ENCODE results near the gene GPR153.
"Not testable (repeated sequence)": the region's sequence is repeated elsewhere in the genome, so short reads cannot be mapped to it uniquely, and the experiment has no call there.

GPR153 gene

DNA sequence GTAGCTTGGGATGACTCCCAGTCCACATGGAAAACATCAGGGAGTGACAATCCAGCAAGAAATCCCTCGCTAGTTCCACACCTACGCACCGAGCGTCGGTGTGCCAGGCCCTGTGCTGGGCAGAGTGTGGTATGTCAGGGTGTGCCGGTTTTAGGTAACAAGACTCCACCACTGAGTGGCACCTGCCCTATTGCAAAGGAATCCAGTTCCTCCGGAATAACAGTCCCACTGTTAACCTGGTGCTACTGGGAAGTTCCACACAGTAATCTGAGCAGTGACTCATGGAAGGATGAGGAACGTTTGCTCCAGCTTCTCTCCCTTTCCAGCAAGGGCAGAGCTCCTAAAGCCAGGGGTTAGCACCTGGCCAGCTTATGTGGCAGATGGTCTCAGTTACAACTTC is 40.7 kb downstream of the GPR153 start:
- peaks cover 18% of the 10 kb centered on the region for H3K36me3 Mint-ChIP-seq (ENCODE audit: insufficient read depth)
- peaks cover 11% of the 10 kb centered on the region for H3K27me3 Mint-ChIP-seq
- no peaks in the 10 kb centered on the region for H3K9me3 Mint-ChIP-seq
- H3K27ac Mint-ChIP-seq (ENCODE audit: low read depth), result no peak overlapping the region
- H3K4me1 Mint-ChIP-seq, result no peaks in the 10 kb centered on the region
- no peak for DNase-seq (ENCODE audit: low spot score in 2 of 2)
- no peak overlapping the region for H3K4me3 Mint-ChIP-seq
- no peak for ATAC-seq (replicated peaks; ENCODE audit: extremely low read depth, poor library complexity, severe bottlenecking)

DNA sequence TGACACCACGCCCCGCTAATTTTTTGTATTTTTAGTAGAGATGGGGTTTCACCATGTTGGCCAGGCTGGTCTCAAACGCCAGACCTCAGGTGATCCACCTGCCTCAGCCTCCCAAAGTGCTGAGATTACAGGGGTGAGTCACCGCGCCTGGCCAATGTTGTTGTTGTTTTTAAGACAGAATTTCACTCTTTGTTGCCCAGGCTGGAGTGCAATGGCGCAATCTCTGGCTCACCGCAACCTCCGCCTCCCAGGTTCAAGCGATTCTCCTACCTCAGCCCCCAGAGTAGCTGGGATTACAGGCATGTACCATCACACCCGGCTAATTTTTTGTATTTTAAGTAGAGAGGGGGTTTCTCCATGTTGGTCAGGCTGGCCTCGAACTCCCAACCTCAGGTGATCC is 41.3 kb downstream of the GPR153 start:
- DNase-seq (ENCODE audit: low spot score in 2 of 2); H3K4me1 Mint-ChIP-seq; ATAC-seq (replicated peaks; ENCODE audit: extremely low read depth, poor library complexity, severe bottlenecking); H3K4me3 Mint-ChIP-seq; H3K9me3 Mint-ChIP-seq; H3K27ac Mint-ChIP-seq (ENCODE audit: low read depth): not testable (repeated sequence)
- H3K36me3 Mint-ChIP-seq (ENCODE audit: insufficient read depth), result peaks cover 14% of the 10 kb centered on the region
- H3K27me3 Mint-ChIP-seq, result peaks cover 11% of the 10 kb centered on the region

DNA sequence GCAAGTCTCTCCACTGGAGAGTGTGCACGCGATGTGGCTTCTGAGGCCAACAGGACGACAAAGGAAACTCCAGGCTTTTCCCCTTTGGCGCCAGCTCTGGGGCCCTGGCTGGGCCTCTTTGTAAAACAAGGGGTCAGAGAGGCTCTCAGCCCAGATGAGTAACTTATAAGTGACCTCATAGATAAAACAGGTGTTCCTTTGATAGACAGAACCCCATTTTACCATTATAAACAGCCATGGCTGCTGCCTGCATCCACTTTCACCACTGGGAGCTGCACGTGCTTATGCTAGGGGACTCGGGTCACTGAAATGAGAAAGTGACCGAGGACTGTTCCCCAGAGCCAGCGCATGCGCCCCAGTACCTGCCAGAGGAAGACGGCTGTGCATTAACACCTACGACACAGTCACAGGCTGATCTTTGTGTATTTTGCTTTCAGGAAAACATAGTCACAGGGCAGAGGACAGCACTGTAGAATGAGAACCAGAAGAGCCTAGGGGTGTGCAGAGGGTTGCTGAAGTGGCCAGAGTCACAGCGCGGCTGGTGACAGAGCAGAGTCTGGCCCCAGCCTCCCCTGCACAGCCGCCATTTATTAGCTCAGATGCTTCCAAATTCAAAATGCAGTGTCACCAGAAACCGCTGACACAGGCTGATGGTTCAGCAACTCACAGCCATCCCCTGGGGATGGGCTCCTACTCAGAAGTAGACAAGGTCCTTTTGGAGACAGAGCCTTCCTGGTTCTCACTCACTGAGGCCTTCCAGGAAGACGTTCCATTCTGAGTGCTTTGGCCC is 42.3 kb downstream of the GPR153 start:
- peaks cover 9% of the 10 kb centered on the region for H3K36me3 Mint-ChIP-seq (ENCODE audit: insufficient read depth)
- no peak for ATAC-seq (replicated peaks; ENCODE audit: extremely low read depth, poor library complexity, severe bottlenecking)
- no peaks in the 10 kb centered on the region for H3K9me3 Mint-ChIP-seq
- H3K27ac Mint-ChIP-seq (ENCODE audit: low read depth), result no peak overlapping the region
- H3K4me1 Mint-ChIP-seq, result no peaks in the 10 kb centered on the region
- H3K4me3 Mint-ChIP-seq, result no peak overlapping the region
- peaks cover 11% of the 10 kb centered on the region for H3K27me3 Mint-ChIP-seq
- no peak for DNase-seq (ENCODE audit: low spot score in 2 of 2)

DNA sequence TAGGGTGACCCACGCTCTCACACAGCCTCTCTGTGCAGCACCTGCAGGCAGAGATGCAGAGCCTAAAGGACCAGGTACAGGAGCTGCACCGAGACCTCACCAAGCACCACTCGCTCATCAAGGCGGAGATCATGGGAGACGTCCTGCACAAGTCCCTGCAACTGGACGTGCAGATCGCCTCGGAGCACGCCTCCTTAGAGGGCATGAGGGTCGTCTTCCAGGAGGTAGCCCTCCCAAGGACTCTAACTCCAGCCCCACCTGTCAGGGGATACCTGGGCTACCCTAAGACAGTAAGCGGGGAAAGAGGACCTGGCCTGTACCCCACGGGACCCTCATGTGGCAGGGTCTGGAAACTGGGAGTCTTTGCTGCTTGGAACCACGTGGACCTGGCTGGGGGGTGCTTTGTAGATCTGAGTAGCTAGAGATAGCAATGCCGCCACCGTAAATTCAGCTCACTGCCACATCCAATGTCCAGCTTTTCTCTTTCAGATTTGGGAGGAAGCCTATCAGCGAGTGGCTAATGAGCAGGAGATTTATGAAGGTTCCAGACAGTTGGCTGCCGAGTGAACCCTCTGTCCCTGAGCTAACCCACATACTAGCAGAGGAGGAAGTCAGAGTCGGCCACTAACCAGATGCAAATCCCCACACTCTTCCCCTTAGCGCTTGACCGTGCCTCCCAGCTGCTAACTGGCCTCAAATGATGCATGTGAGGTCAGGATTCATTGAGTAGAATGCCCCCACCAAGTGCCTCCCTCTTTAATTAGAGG is 48.5 kb downstream of the GPR153 start:
- Mint-ChIP-seq H3K4me3 (no peak overlapping the region), H3K27ac (ENCODE audit: low read depth) (no peak overlapping the region)

DNA sequence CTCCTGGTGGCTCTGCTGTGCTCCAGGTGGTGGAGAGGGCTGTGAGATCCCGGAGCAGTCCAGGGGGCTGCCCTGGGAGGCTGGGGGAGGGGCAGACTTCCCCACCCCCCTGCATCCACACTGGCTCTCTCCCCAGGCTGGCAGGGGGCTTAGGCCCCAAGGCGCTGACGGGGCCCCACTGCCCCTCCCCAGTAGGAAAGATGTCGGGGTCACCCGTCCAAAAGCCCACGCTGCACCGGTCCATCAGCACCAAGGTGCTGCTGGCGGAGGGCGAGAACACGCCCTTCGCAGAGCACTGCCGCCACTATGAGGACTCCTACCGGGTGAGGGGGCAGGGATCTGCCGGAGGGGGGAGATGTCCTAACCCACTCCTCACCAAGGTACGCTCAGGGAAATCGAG is 49.2 kb downstream of the GPR153 start:
- Mint-ChIP-seq H3K27ac (ENCODE audit: low read depth) (no peak overlapping the region), H3K36me3 (ENCODE audit: insufficient read depth) (no peaks in the 10 kb centered on the region), H3K27me3 (peaks cover 15% of the 10 kb centered on the region), H3K4me3 (no peak overlapping the region), H3K9me3 (no peaks in the 10 kb centered on the region), H3K4me1 (peaks cover 3% of the 10 kb centered on the region)
- ATAC-seq (replicated peaks; ENCODE audit: extremely low read depth, poor library complexity, severe bottlenecking) (no peak), DNase-seq (ENCODE audit: low spot score in 2 of 2) (no peak)

More for the DNA sequence above, 48.5 kb downstream of the GPR153 start:
- H3K27me3 Mint-ChIP-seq, result peaks cover 14% of the 10 kb centered on the region
- no peaks in the 10 kb centered on the region for H3K36me3 Mint-ChIP-seq (ENCODE audit: insufficient read depth)
- ATAC-seq (replicated peaks; ENCODE audit: extremely low read depth, poor library complexity, severe bottlenecking) (no peak), DNase-seq (ENCODE audit: low spot score in 2 of 2) (no peak)
- no peaks in the 10 kb centered on the region for H3K9me3 Mint-ChIP-seq
- no peaks in the 10 kb centered on the region for H3K4me1 Mint-ChIP-seq

DNA sequence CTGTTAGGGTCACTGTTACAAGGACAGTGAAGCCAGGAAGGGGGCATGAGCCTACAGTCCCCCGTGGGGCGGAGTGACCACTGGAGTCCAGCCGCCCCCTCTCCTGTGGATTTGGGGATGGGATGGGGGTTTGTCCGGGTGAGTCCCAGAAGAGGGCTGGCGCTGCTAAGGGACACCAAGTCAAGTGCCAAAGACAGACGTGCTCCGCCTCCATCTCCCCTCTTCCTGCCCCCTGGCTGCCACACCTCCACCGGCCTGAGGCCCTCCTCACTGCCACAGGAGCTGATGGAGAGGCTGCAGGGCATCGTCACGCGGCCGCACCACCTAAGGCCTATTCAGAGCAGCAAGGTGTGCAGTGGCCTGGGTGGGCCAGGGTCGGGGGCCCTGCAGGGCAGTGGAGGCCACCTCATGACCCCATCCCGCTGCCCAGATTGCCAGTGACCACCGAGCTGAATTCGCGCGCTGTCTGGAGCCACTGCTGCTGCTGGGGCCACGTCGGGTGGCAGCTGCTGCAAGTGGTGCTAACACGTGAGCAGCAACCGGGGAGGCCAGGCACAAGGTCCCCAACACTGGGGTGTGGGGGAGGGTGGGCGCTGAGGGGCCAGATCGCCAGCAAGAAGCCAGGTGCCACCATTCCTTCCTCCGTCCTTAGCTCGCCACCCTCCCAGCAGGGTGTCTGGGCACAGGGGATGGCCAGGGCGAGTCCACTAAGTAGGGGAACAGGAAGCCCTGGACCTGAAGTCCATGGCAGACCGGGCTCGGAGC is 50.1 kb downstream of the GPR153 start:
- H3K27ac Mint-ChIP-seq (ENCODE audit: low read depth), result no peak overlapping the region
- DNase-seq (ENCODE audit: low spot score in 2 of 2) (no peak), ATAC-seq (replicated peaks; ENCODE audit: extremely low read depth, poor library complexity, severe bottlenecking) (no peak)
- H3K9me3 Mint-ChIP-seq, result no peaks in the 10 kb centered on the region
- H3K36me3 Mint-ChIP-seq (ENCODE audit: insufficient read depth), result peaks cover 3% of the 10 kb centered on the region
- H3K27me3 Mint-ChIP-seq, result peaks cover 18% of the 10 kb centered on the region
- no peak overlapping the region for H3K4me3 Mint-ChIP-seq
- H3K4me1 Mint-ChIP-seq, result peaks cover 5% of the 10 kb centered on the region

DNA sequence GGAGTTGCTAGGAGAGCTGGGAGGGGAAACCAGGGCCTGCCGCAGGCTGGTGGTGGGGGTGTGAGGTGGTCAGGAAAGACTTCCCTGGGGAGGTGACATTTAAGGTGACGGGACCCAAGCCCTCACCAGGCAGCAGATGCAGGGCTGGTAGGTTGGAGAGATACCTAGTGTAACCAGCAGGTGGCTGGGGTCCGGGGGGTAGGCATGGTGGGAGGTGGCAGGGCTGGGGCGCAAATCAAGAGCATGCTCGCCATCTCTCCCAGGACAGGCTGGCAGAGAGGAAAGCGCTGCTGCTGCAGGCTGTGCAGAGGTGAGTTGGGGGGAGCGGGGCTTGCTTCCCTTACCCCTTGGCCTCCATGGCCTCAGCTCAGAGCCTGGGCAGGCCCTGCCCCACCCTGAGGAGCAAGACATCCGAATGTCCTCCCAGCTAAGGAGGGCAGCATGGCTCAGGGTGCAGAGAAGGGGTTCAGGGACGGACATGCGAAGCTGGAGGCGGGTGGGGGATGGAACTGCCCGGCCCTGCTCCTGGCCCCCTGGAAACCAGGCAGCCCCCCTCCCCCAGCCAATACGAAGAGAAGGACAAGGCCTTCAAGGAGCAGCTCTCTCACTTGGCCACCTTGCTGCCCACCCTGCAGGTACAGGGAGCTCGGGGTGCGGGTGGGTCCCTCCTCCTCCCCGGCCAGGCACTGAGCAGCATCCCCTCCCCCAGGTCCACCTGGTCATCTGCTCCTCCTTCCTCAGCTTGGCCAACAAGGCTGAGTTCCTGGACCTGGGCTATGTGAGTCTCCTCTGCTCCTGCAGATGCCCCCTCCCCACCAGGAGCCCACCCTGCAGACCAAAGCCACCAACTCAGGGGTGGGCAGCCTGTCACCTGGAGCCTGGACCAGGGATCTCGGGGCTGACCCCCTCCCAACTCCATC is 51.0 kb downstream of the GPR153 start:
- peak overlapping the region; percentile 13 for H3K4me3 Mint-ChIP-seq
- peaks cover 5% of the 10 kb centered on the region for H3K4me1 Mint-ChIP-seq
- H3K9me3 Mint-ChIP-seq, result no peaks in the 10 kb centered on the region
- peaks cover 3% of the 10 kb centered on the region for H3K36me3 Mint-ChIP-seq (ENCODE audit: insufficient read depth)
- no peak for DNase-seq (ENCODE audit: low spot score in 2 of 2)
- no peak overlapping the region for H3K27ac Mint-ChIP-seq (ENCODE audit: low read depth)
- ATAC-seq (replicated peaks; ENCODE audit: extremely low read depth, poor library complexity, severe bottlenecking), result no peak
- H3K27me3 Mint-ChIP-seq, result peaks cover 18% of the 10 kb centered on the region

DNA sequence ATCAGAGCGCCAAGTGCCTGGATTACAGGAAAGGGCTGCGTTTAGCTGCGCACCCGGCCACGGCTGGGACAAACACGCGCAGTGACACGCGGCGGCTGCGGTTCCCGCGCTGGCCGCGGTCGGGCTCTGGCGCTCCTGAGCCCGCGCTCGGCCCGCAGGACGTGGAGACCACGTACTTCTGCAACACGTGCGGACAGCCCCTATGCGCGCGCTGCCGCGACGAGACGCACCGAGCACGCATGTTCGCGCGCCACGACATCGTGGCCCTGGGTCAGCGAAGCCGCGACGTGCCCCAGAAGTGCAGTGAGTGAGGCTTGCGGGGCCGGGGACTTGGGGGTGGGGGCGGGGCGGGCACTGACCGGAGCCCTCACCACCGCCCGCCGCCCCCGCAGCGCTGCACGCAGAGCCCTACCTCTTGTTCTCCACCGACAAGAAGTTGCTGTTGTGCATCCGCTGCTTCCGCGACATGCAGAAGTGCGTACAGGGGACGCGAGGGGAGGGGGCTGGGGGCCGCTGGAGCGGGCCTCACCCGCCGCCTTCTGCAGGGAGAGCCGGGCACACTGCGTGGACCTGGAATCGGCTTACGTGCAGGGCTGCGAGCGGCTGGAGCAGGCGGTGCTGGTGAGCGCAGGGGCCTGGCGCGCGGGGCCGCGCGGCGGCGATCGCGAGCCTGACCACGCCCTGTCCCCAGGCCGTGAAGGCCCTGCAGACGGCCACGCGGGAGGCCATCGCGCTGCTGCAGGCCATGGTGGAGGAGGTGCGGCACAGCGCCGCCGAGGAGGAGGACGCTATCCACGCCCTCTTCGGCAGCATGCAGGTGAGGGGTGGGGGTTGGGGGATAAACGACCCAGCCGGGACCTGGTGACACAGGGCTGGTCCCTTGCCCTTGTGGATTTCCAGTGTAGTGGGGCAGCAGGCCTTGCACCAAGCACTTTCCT is 51.9 kb downstream of the GPR153 start:
- Mint-ChIP-seq H3K27me3 (peaks cover 18% of the 10 kb centered on the region), H3K9me3 (no peaks in the 10 kb centered on the region), H3K4me1 (peaks cover 5% of the 10 kb centered on the region), H3K27ac (ENCODE audit: low read depth) (no peak overlapping the region), H3K4me3 (peak overlapping the region; percentile 36), H3K36me3 (ENCODE audit: insufficient read depth) (peaks cover 3% of the 10 kb centered on the region)
- peak; percentile 31 for ATAC-seq (replicated peaks; ENCODE audit: extremely low read depth, poor library complexity, severe bottlenecking)
- DNase-seq (ENCODE audit: low spot score in 2 of 2), result no peak

DNA sequence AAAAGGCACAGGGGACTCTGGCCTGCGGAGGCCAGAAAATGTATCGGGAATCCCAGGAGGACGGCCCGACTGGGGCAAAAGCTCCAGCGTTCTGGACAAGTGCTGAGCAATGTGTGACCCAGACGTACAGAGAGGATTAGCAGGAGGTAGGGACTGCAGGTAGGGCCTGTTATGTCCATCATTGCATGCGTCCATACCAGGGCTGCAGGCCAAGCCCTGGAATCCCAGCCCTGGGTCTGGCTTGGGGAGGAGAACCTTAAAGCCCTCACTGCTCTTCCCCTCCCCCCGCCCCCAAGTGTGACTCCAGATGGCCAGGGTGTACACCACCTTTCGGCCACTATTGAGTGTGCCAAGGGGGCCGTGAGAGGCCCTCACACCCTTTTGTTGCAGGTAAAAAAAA is 53.0 kb downstream of the GPR153 start:
- H3K4me1 Mint-ChIP-seq, result peaks cover 5% of the 10 kb centered on the region
- H3K4me3 Mint-ChIP-seq, result no peak overlapping the region
- no peak for ATAC-seq (replicated peaks; ENCODE audit: extremely low read depth, poor library complexity, severe bottlenecking)
- no peaks in the 10 kb centered on the region for H3K9me3 Mint-ChIP-seq
- DNase-seq (ENCODE audit: low spot score in 2 of 2), result no peak
- H3K27ac Mint-ChIP-seq (ENCODE audit: low read depth), result no peak overlapping the region
- peaks cover 18% of the 10 kb centered on the region for H3K27me3 Mint-ChIP-seq
- peaks cover 3% of the 10 kb centered on the region for H3K36me3 Mint-ChIP-seq (ENCODE audit: insufficient read depth)

DNA sequence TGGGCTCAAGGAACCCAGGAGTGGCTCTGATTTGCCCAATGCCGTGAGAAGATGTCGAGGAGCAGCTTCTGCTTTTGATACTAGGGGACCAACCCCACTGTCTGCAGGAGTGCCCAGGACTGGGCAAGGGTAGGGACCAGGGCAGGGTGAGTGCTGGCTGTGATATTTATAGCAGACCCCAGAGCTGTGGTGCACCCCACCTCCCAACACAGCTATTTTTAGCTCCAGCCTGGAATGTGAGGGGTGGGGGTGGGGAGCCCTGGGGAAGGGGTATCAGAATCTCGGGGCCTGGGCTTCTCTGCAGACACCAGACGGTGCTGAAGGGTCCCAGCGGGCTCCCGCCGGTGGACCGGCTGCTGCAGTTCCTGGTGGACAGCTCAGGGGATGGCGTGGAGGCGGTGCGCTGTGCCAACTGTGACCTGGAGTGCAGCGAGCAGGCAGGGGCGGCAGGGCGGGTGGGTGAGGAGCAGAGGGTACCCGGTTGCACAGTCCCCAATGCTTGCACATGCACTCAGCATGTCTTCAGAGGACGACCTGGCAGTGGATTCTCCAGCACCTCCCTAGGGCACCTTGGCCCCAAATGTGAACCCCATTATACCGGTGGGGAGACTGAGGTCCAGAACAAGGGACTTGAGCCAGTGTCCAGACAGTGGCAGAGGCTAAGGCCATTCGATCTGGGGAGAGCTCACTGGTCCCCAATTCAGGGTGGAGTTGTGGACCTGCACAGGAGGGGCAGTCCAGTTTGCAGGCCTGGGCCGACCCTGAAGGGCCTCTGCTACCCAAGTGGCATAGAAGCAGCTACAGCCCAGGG is 53.6 kb downstream of the GPR153 start:
- ATAC-seq (replicated peaks; ENCODE audit: extremely low read depth, poor library complexity, severe bottlenecking), result no peak
- Mint-ChIP-seq H3K36me3 (ENCODE audit: insufficient read depth) (peaks cover 3% of the 10 kb centered on the region), H3K27me3 (peaks cover 18% of the 10 kb centered on the region), H3K4me1 (peaks cover 5% of the 10 kb centered on the region), H3K4me3 (peak overlapping the region; percentile 63), H3K27ac (ENCODE audit: low read depth) (no peak overlapping the region), H3K9me3 (no peaks in the 10 kb centered on the region)
- DNase-seq (ENCODE audit: low spot score in 2 of 2), result no peak

DNA sequence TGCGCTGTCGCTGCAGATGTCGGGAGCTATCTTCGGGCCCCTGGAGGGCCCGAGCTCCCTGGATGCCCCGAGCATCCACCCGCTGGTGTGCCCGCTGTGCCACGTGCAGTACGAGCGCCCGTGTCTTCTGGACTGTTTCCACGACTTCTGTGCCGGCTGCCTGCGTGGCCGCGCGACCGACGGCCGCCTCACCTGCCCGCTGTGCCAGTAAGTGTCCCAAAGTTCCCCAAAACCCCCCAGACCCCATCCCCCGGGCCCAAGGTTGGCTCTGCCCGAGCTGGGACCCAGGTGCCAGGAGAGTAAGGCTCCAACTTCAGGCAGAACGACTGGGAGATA is 54.4 kb downstream of the GPR153 start:
- H3K4me3 Mint-ChIP-seq, result peak overlapping the region; percentile 63
- no peak overlapping the region for H3K27ac Mint-ChIP-seq (ENCODE audit: low read depth)
- DNase-seq (ENCODE audit: low spot score in 2 of 2) (no peak), ATAC-seq (replicated peaks; ENCODE audit: extremely low read depth, poor library complexity, severe bottlenecking) (no peak)
- H3K27me3 Mint-ChIP-seq, result peaks cover 18% of the 10 kb centered on the region
- no peaks in the 10 kb centered on the region for H3K9me3 Mint-ChIP-seq
- H3K4me1 Mint-ChIP-seq, result peaks cover 5% of the 10 kb centered on the region
- peaks cover 3% of the 10 kb centered on the region for H3K36me3 Mint-ChIP-seq (ENCODE audit: insufficient read depth)
